ENCODE results near the gene TF.

Gene TF

DNA sequence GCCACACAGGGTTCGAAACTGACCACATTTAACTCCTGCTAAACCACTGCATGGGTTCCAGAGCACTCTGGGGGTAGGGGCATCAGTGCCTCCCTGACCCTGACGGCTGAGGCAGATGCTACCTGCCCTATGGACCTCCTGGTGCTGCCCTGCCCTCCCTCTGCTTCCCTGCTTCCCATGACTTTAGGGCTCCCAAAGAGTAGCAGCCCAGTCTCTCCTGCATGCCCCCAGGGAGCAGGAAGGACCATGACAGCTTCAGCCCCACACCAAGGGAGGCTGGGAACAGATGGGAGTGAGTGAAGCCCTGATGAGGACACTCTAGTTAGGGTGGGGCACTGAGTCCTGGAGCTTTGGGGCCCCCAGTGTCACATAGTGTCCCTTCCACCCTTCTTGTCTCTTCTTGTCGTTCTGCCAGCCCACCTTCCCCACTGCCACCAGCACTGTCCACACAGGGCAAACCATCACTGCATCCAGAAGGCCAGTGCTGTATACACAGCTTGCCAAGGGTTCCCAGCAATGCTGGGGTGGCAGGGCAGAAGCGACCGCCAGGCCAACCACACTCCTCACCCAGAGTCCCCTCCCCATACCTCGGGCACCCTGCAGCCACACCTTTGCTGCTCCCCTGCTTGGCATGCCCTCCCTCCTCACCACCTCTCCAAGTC lies 90.4 kb downstream of the TF start:
- DNase-seq (ENCODE audit: low spot score), result no peak

DNA sequence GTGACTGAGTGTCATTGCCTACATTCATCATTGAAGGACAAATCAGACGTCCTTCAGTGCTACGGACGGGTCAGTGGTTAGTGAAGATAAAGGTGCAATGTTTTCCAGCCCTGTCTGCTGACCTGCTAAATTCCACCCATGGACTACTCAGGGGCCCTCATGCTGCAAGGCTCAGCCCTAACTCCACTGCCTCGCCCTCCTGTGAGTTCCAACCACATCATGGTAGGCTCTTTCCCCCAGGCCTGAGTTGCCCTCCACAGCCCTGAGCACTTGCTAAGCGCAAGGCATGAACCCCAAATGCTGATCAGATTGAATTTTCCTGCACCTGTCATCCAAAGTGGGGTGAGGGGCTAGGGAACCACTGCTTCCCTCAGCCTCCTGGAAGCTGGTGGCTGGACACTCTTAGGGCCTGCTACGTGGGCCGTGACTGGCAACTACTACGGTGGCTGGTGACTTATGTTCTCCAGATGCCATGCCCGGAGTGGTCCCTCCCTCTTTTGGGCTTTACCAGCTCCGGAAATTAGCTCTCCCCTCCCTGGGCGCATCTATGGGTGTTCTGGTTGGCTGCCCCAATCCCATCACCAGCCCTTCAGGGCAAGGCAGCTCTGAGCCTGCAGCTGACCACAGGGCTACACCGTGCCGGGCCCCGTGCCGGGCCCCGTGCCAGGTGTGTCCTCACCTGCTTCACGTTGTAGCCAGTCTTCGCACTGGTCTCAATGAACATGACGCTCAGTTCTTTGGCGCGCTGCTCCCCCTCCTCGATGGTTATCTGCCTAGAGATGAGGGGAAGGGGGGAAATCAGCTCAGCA lies 91.5 kb downstream of the TF start:
- DNase-seq (ENCODE audit: low spot score), result no peak

DNA sequence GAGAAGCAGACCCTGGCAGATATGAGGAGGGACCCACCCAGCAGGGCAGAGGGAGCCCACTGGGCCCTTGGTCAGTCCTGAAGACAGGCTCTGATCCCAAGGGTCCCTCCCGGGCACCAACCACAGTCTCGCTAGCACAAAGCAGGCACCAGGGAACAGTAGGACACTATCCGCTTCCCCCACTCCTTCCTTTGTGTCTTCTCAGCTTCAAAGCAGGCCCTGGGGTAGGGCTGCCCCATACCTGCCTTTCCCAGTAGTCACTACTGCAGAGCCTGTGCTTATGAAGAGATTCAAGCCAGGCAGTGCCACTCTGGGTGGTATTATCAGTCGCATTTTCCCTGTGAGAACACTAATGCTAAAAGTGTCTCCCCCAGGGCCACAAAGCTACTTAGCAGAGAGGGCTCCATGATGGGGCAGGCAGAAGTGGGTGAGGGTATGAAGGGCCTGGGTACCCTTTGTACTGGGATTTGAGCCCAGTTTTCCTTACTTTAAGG lies 92.2 kb downstream of the TF start:
- no peak for DNase-seq (ENCODE audit: low spot score)

DNA sequence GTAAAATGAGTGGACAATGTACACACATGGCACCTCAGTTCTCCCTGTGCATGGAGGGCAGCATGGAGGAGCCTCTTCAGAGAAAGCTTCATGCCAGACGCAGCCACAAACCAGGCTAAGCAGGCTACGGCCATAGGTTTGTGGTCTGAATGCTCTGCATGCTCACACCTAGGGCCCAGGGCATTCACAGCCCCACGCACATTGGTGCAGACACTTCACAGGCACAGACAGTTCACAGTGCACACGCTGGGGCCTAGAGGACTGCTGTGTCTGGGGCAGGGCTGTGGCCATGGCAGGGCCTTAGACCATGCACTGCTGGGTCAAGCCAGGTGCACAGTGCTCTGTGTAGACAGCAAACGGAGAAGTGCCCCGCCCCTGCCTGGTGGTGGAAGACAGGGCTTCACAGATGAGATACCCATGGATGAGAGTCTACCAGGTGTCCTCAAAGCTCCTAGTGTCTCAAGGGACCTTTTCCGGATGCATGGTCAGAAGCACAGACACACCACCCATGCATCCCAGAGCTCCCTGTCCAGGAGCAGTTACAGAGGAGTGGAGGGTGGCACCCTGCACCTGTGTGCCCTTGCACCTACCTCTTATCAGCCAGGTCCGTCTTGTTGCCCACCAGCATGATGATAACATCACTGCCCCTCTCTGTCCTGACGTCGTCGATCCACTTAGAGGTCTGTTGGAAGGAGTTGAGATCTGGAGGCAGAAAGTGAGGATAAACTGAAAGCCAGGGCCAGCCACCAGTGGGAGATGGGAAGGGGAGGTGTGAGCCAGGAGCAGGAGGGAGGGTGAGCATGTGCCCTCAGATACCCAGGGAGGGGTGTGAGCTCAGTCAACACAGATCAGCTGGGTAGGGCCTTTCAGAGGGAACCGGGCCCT lies 93.0 kb downstream of the TF start:
- DNase-seq (ENCODE audit: low spot score), result no peak

DNA sequence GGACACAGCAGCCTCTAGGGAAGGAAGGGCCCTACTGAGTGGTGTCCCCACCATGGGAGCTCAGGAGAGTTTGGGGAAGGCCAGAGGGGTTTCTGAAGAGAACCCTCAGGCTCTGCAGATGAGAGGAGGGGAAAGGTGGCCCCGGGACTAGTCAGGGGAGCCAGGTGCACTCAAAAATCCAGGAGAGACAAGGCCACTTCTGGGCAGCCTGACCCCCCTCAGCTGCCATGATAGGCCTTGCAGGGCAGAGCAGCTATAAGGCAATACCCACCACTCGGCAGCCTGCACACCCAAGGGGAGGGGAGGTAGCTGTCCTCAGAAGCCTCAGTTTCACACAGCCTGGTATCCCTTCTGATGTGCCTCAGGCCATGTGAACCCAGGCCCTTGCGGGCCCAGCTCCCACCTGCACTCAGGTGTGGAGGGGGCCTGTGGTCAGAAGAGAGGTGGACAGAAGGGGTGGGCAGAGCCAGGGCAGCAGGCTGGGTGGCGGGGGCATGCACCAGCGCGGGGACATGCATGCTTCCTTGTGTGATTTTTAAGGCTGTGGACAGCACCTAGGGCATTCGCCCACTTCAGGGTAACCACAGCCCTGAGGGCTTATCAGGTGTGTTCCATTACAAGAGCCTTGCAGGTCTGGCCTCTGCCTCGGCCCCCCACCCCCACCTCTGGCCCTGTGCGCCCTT lies 94.0 kb downstream of the TF start:
- DNase-seq (ENCODE audit: low spot score), result no peak

DNA sequence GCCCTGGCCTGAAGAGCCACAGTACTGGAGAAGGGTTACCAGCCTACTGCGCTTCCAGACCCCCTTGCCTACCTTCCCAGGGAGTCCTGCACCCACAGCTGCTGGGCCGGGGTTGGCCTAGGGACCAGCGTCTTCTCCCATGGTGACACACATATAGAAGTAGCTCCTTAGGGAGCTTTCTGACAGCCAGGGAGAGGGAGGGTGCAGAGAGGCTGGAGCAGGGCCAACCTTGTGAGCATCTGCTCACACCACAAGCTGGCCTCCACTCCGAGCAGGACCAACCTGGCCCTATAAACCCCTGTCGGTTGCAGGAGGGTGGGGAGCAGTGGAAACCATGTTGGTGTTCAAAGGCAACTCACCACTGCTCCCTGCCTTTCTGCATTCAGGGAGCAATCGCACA lies 94.6 kb downstream of the TF start:
- no peak for DNase-seq (ENCODE audit: low spot score)

DNA sequence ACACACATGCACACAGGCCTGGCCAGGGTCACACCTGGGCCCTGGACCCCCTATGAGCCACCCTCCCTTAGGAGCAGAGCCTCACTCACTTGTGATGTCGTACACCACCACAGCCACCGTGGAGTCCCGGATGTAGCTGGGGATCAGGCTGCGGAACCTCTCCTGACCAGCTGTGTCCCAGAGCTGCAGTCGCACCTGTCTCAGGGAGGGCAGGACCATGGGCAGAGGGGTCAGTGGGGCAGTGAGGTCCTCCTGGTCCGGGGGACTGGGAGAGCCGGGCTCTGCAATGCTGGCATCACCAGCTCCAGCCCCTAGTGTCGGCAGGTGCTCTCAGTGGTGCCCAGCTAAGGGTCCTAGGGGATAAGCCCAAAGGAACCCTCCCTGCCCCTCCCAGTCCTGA lies 95.0 kb downstream of the TF start:
- no peak for DNase-seq (ENCODE audit: low spot score)

DNA sequence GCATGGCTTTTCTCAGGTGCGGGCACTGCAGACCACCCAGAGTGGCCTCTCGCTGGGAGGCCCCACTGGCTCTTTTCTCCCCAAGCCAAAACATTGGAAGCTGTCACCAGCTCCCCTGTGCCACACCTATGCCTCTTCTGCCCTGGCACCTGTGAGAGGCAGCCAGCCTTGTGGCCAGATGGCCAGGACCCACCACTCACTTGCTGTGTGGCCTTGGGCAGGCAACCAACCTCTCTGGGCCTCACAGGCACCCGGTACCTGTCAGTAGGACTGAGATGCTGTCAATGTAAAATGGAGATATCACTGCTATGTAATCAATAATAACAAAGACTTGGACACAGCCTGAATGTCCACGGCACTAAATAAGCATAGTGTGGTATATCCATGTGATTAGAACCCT lies 96.0 kb downstream of the TF start:
- no peak for DNase-seq (ENCODE audit: low spot score)

DNA sequence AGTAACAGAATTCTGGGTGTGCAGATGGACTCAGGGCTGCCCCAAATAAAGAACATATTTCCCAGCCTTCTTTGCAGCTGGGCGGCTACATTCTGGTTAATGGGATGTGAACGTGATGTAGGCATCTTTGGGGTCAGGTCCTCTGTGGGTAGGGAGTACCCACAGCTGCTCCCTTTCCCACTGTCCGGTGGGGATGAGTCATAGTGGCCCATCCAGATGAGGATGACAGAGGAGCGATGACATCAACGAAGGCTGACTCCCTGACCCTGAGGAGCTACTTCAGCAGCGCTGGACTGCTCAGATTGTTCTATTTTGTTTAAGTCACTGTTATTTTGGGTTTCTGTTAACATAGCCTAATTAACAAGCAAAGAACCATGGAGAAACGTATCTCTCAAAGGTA lies 97.4 kb downstream of the TF start:
- no peak for DNase-seq (ENCODE audit: low spot score)

DNA sequence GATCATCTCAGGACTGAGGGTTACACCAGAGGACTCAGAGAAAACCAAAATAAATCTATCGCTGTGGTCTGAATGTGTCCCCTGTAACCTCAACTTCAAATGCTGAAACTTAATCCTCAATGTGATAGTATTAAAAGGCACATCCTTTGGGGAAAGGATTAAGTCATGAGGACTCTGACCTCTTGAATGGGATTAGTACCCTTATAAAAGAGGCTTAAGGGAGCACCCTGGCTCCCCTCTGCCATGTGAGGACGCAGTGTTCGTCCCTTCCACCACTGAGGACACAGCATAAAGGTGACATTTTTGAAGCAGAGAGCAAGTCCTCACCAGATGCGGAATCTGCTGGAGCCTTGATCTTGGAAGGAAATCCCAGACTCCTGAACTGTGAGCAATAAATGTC lies 98.9 kb downstream of the TF start:
- DNase-seq (ENCODE audit: low spot score), result no peak
